ENCODE results near the gene PHOSPHO2. TPM values are rescaled to one million over a fixed set of nuclear protein-coding genes. Genes with fewer than 3 reads are reported as not detected.

PHOSPHO2 gene
- total and polyA plus RNA-seq, 9 of the 15 experiments (the other 6 are each of a cell fraction or from before 2014, with no cell fraction given), result 7.8 to 19.1 (median 11.7) TPM

DNA sequence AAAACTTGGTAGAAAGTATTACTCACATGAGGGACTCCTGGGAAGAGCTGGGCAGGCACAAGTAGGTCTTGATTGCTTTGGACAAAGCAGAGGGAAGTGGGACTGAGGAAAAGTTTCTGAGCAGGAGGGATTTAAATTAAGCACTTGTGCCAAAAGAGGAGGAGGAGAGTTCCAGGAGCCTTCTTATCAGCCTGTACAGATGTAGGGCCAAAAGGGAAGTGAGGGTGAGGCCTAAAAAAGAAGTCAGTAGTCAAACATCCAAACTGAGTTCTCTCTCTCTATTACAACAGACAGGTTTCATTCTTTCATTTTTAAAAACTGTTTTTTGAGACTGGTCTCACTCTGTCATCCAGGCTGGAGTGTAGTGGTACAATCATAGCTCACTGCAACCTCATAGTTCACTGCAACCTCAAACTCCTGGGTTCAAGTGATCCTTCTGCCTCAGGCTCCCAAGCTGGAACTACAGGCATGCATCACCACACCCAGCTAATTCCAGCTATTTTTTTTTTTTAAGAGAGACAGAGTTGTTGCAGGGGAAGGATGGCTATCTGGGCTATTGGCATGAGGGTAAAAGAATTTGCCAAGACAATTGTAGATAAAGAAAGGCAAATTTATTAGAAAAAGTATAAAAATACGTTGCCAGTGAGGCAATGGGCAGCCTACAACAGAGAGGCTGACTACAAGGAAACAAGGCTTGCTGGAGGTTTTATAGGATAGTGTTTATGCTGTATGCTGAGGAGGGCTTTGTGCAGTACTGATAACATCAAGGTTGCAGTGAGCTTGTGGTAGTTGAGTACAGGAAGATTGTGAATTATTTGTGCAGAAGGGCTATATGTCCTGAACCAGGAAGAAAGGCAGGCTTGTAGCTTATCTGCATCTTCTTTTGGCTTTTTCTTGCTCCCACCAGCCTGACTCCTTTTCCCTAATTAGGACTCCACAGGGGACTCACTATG, 29.0 kb upstream of the PHOSPHO2 start (continued):
- no peak for TF ChIP-seq ZBTB5 (IDR thresholded peaks at IDR 0.05)
- no peak for TF ChIP-seq NFIX (CRISPR knock-in tag; IDR thresholded peaks at IDR 0.05; ENCODE audit: low read depth)
- TF ChIP-seq JUNB (CRISPR knock-in tag; conservative IDR thresholded peaks at IDR 0.05), result no peak
- no peak for TF ChIP-seq PBX2 (CRISPR knock-in tag; IDR thresholded peaks at IDR 0.05; ENCODE audit: low read depth)
- peak; percentile 18; the same call in 1 of the 2 replicates for TF ChIP-seq PBX2 (tag; conservative IDR thresholded peaks at IDR 0.05; ENCODE audit: low read depth)
- peak; percentile 91 for TF ChIP-seq LEF1 (IDR thresholded peaks at IDR 0.05)
- TF ChIP-seq BACH1 (tag; IDR thresholded peaks at IDR 0.05), result no peak
- no peak for TF ChIP-seq SP1 (CRISPR knock-in tag; IDR thresholded peaks at IDR 0.05)
- peak in 1 of 2 experiments; percentile 85; a peak in 1 of 4 replicates for TF ChIP-seq TBL1XR1 (IDR thresholded peaks at IDR 0.05; ENCODE audit: low read length in 2 of 2)
- TF ChIP-seq ZBTB17 (CRISPR knock-in tag; IDR thresholded peaks at IDR 0.05), result peak; percentile 39; the same call in 1 of the 2 replicates
- no peak for TF ChIP-seq ZNF133 (CRISPR knock-in tag; IDR thresholded peaks at IDR 0.05)
- TF ChIP-seq SRSF3 (IDR thresholded peaks at IDR 0.05; ENCODE audit: insufficient read depth, low read length), result no peak
- TF ChIP-seq, protein P1, sequence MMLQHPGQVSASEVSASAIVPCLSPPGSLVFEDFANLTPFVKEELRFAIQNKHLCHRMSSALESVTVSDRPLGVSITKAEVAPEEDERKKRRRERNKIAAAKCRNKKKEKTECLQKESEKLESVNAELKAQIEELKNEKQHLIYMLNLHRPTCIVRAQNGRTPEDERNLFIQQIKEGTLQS (IDR thresholded peaks at IDR 0.05), result no peak
- TF ChIP-seq, protein P1 (CRISPR knock-in tag; conservative IDR thresholded peaks at IDR 0.05), result peak; percentile 22; the same call in 1 of the 2 replicates
- TF ChIP-seq NFXL1 (CRISPR knock-in tag; IDR thresholded peaks at IDR 0.05), result no peak
- no peak for TF ChIP-seq ATF6 (CRISPR knock-in tag; IDR thresholded peaks at IDR 0.05)
- no peak for TF ChIP-seq ZNF717 (CRISPR knock-in tag; IDR thresholded peaks at IDR 0.05)
- no peak for TF ChIP-seq SETDB1 (IDR thresholded peaks at IDR 0.05; ENCODE audit: low read length)
- TF ChIP-seq TRIM24 (IDR thresholded peaks at IDR 0.05), result peak in 1 of 2 experiments; percentile 80; a peak in 1 of 4 replicates
- TF ChIP-seq ELF1 (tag; IDR thresholded peaks at IDR 0.05), result peak; percentile 39; the same call in 1 of the 2 replicates
- TF ChIP-seq ZC3H8 (IDR thresholded peaks at IDR 0.05), result no peak
- no peak for TF ChIP-seq RBM22 (IDR thresholded peaks at IDR 0.05; ENCODE audit: low read depth, low read length, poor library complexity, severe bottlenecking)
